IMR-90 (cell line): ENCODE data around the gene MPP1. TPM values are rescaled to one million over a fixed set of nuclear protein-coding genes. Genes with fewer than 3 reads are reported as not detected.

Source experiments
- ATAC-seq: fragments of 200-7000 bp; cut with Tn5 transposase; 2 replicates; pipeline ENCODE4 v1.9.1; 2020; ENCODE audit warnings: low read depth, mild to moderate bottlenecking, moderate library complexity
- BruUV-seq: library from RNA; stranded (reverse); fragments of 400-500 nt; replicated peaks from 2 replicates; lab custom pipeline; 2021; lab: Mats Ljungman, UMichigan
- CTCF ChIA-PET: fragments of 300-600 bp; formaldehyde crosslinking; extraction: SDS; loops from one replicate; lab custom pipeline; 2021; ENCODE audit warnings: antibody characterized with exemption; lab: Yijun Ruan, JAX
- POLR2A ChIA-PET: fragments of 300-600 bp; sonication (Branson Sonifier 250); formaldehyde crosslinking; loops from one replicate; lab custom pipeline; 2022; ENCODE audit warnings: antibody characterized with exemption; ENCODE audit not compliant: unreplicated experiment; lab: Charles Lee
- DNase-seq: peaks from one replicate; pipeline ENCODE4 v3.0.0; 2013
- H2AFZ ChIP-seq: replicated peaks from 2 replicates; pipeline ENCODE3; 2013; ENCODE audit warnings: low read length, mild to moderate bottlenecking; ENCODE audit not compliant: poor library complexity
- H2AK5ac ChIP-seq: 2 replicates; pipeline ENCODE4 v1.6.1; 2013; ENCODE audit warnings: low read depth, low read length, inconsistent platforms
- H2AK9ac ChIP-seq: replicated peaks from 2 replicates; pipeline ENCODE3; 2013; ENCODE audit warnings: mild to moderate bottlenecking, low read depth, low read length, moderate library complexity; ENCODE audit not compliant: poor library complexity
- H2BK120ac ChIP-seq: 2 replicates; pipeline ENCODE4 v1.6.1; 2013; ENCODE audit warnings: low read depth, low read length, inconsistent platforms
- H2BK15ac ChIP-seq: 3 replicates; pipeline ENCODE4 v1.6.1; 2013; ENCODE audit warnings: low read depth, low read length, inconsistent platforms
- H2BK20ac ChIP-seq: 2 replicates; pipeline ENCODE4 v1.6.1; 2013; ENCODE audit warnings: low read depth, mild to moderate bottlenecking, inconsistent platforms, low read length, moderate library complexity
- H2BK5ac ChIP-seq: 2 replicates; pipeline ENCODE4 v1.6.1; 2013; ENCODE audit warnings: mild to moderate bottlenecking, low read depth, low read length, inconsistent platforms; ENCODE audit not compliant: poor library complexity, severe bottlenecking
- H3K14ac ChIP-seq: replicated peaks from 2 replicates; pipeline ENCODE4 v1.6.1; 2013; ENCODE audit warnings: low read depth, low read length, inconsistent platforms
- H3K18ac ChIP-seq: 2 replicates; pipeline ENCODE4 v1.6.1; 2013; ENCODE audit warnings: low read depth, low read length, control low read depth
- H3K23ac ChIP-seq: 2 replicates; pipeline ENCODE4 v1.6.1; 2013; ENCODE audit warnings: low read depth, low read length, inconsistent platforms
- H3K27ac ChIP-seq: 2 replicates; pipeline ENCODE4 v1.5.1; 2013; ENCODE audit warnings: mild to moderate bottlenecking, control low read depth, low read length; ENCODE audit not compliant: insufficient read depth
- H3K27me3 ChIP-seq: 2 replicates; pipeline ENCODE4 v1.6.1; 2013; ENCODE audit warnings: low read length; ENCODE audit not compliant: control insufficient read depth, insufficient read depth
- H3K36me3 ChIP-seq: 2 replicates; pipeline ENCODE4 v1.6.1; 2013; ENCODE audit warnings: low read length, mixed read lengths; ENCODE audit not compliant: control insufficient read depth, insufficient read depth
- H3K4ac ChIP-seq: 2 replicates; pipeline ENCODE4 v1.6.1; 2013; ENCODE audit warnings: low read depth, low read length, inconsistent platforms
- H3K4me1 ChIP-seq: 2 replicates; pipeline ENCODE4 v1.6.1; 2013; ENCODE audit warnings: low read length, mixed read lengths; ENCODE audit not compliant: control insufficient read depth, insufficient read depth
- H3K4me2 ChIP-seq: 2 replicates; pipeline ENCODE4 v1.6.1; 2013; ENCODE audit warnings: low read depth, mild to moderate bottlenecking, control low read depth, low read length, moderate library complexity
- H3K4me3 ChIP-seq: 2 replicates; pipeline ENCODE4 v1.5.1; 2013; ENCODE audit warnings: low read depth, mild to moderate bottlenecking, control low read depth, low read length, moderate library complexity; ENCODE audit not compliant: insufficient read depth
- H3K56ac ChIP-seq: 2 replicates; pipeline ENCODE4 v1.6.1; 2013; ENCODE audit warnings: low read length, inconsistent platforms; ENCODE audit not compliant: insufficient read depth; ENCODE audit errors: extremely low read depth
- H3K79me1 ChIP-seq, 2 experiments: 2 replicates each; pipeline ENCODE4 v1.6.1; 2013; ENCODE audit warnings: low read length in 2 of 2, inconsistent platforms in 1 of 2, low read depth in 1 of 2
- H3K9ac ChIP-seq: 2 replicates; pipeline ENCODE4 v1.6.1; 2013; ENCODE audit warnings: low read depth, low read length, control low read depth
- H3K9me1 ChIP-seq: 2 replicates; pipeline ENCODE4 v1.6.1; 2013; ENCODE audit warnings: low read length, inconsistent platforms; ENCODE audit not compliant: insufficient read depth
- H3K9me3 ChIP-seq: 2 replicates; pipeline ENCODE4 v1.6.1; 2013; ENCODE audit warnings: low read length; ENCODE audit not compliant: control insufficient read depth, insufficient read depth
- H4K20me1 ChIP-seq: 2 replicates; pipeline ENCODE4 v1.6.1; 2013; ENCODE audit warnings: low read length, inconsistent platforms; ENCODE audit not compliant: insufficient read depth
- H4K5ac ChIP-seq: 2 replicates; pipeline ENCODE4 v1.6.1; 2013; ENCODE audit warnings: mild to moderate bottlenecking, low read depth, low read length, control low read depth
- H4K8ac ChIP-seq, 2 experiments: 2 replicates each; pipeline ENCODE4 v1.6.1; 2013; ENCODE audit warnings: low read depth in 2 of 2, low read length in 2 of 2, control low read depth in 1 of 2, inconsistent platforms in 1 of 2
- H4K91ac ChIP-seq: 2 replicates; pipeline ENCODE4 v1.6.1; 2013; ENCODE audit warnings: low read depth, low read length, inconsistent platforms; ENCODE audit not compliant: insufficient read depth
- BHLHE40 ChIP-seq: fragments of 150-350 bp; IDR thresholded peaks from 2 replicates; pipeline ENCODE4 v1.6.1; 2016; ENCODE audit warnings: mild to moderate bottlenecking, low read depth, low read length
- CEBPB ChIP-seq: IDR thresholded peaks from 2 replicates; pipeline ENCODE4 v1.6.1; 2012; ENCODE audit warnings: low read depth, low read length, improper control_type of control experiment
- CHD1 ChIP-seq: IDR thresholded peaks from 2 replicates; pipeline ENCODE4 v1.6.1; 2012; ENCODE audit warnings: low read depth, low read length, improper control_type of control experiment
- CTCF ChIP-seq: conservative IDR thresholded peaks from 2 replicates; pipeline ENCODE4 v1.5.1; 2012; ENCODE audit warnings: mild to moderate bottlenecking, low read depth, low read length, improper control_type of control experiment
- FOS ChIP-seq: fragments of 150-350 bp; IDR thresholded peaks from 2 replicates; pipeline ENCODE4 v1.6.1; 2016; ENCODE audit warnings: low read depth, low read length
- MAZ ChIP-seq: IDR thresholded peaks from 2 replicates; pipeline ENCODE4 v1.6.1; 2012; ENCODE audit warnings: low read depth, mild to moderate bottlenecking, low read length, improper control_type of control experiment, moderate library complexity, borderline replicate concordance
- MXI1 ChIP-seq: IDR thresholded peaks from 2 replicates; pipeline ENCODE4 v1.6.1; 2012; ENCODE audit warnings: low read depth, mild to moderate bottlenecking, low read length, moderate library complexity, borderline replicate concordance
- POLR2A ChIP-seq: IDR thresholded peaks from 2 replicates; pipeline ENCODE4 v1.6.1; 2012; ENCODE audit warnings: mild to moderate bottlenecking, low read depth, low read length
- RAD21 ChIP-seq: IDR thresholded peaks from 2 replicates; pipeline ENCODE4 v1.6.1; 2012; ENCODE audit warnings: low read length, improper control_type of control experiment
- RCOR1 ChIP-seq: IDR thresholded peaks from 2 replicates; pipeline ENCODE4 v1.6.1; 2012; ENCODE audit warnings: mild to moderate bottlenecking, low read length, improper control_type of control experiment; ENCODE audit not compliant: insufficient replicate concordance
- RFX5 ChIP-seq: IDR thresholded peaks from 2 replicates; pipeline ENCODE4 v1.8.0; 2012; ENCODE audit warnings: low read depth, mild to moderate bottlenecking, low read length, moderate library complexity
- SMC3 ChIP-seq: fragments of 150-350 bp; IDR thresholded peaks from 2 replicates; pipeline ENCODE4 v1.6.1; 2016; ENCODE audit warnings: low read depth, mild to moderate bottlenecking, antibody characterized with exemption, low read length, moderate library complexity
- USF2 ChIP-seq: fragments of 150-350 bp; IDR thresholded peaks from 2 replicates; pipeline ENCODE4 v1.6.1; 2017; ENCODE audit warnings: mild to moderate bottlenecking, antibody characterized with exemption, low read length, low read depth
- WGBS, 2 experiments: methylation state at CpG; one replicate each; pipeline versions ENCODE4 v1.1.5 to v1.1.7; 2013; ENCODE audit warnings: missing lambda C conversion rate in 2 of 2; ENCODE audit not compliant: insufficient read length in 1 of 2; ENCODE audit errors: extremely low coverage in 2 of 2; 5-methylcytosine and 5-hydroxymethylcytosine counted together
- dilution Hi-C: fragments of 300-500 bp; cut with HindIII; formaldehyde crosslinking; loops from one replicate; pipeline ENCODE4 v1.14.3; 2018; ENCODE audit warnings: low sequenced_read_pairs; ENCODE audit not compliant: unreplicated experiment
- in situ Hi-C: fragments of 300-500 bp; cut with MboI; formaldehyde crosslinking; loops from 3 replicates; pipeline ENCODE4 v1.14.3; 2019; ENCODE audit warnings: low sequenced_read_pairs, inconsistent platforms, mixed read lengths
- intact Hi-C: fragments of 100-400 bp; cut with micrococcal nuclease; formaldehyde crosslinking; loops from 2 replicates; pipeline ENCODE4 v1.10.0; 2022
- polyA plus RNA-seq, 3 experiments: library from polyadenylated mRNA; depleted of rRNA; stranded (reverse); fragments of >200 nt; gene quantifications; 2 replicates each; pipeline ENCODE4 v1.2.3, GENCODE V29; 2012; ENCODE audit warnings: low replicate concordance in 1 of 3
- total RNA-seq: library from RNA; depleted of rRNA; stranded (reverse); fragments of >200 nt; gene quantifications from 2 replicates; pipeline ENCODE4 v1.2.3, GENCODE V29; 2012

The MPP1 gene
- total and polyA plus RNA-seq, 2 of the 4 experiments (the other 2 are of a cell fraction) = 35.2 to 43.0 TPM

DNA sequence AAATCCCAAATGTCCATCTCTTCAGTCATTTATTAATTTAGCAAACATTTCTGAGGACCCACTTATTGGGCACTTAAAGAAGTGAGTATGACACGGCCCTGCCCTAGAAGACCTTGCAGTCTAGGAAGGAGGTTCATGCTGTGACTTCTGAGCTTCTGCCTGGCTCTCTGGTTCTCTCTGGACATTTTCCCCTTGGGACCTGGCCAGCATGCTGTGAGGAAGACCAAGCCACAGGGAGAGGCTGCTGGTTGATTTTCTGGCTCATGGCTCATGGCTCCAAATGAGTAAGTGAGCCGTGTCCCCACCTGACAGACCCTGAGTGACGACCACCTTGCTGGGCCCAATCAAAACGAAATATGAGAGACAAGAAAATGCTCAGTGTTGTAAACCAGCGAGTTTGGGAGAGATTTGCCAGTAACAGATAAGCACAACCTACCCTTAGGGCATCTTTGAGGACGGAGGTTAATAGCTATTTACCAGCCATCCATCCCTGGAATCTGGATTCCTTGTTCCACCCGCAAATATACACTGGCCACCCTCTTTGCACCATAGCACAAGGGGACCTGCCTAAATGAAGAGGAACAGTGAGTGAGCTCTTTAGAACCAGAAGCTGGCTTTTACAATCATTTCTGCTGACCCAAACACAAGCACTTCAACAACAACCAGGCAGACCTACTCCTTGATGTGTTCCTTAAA, 876 bp downstream of the MPP1 start:
- dilution Hi-C loops (no loop called here), intact Hi-C loops (no loop called here), in situ Hi-C loops (no loop called here)
- H2BK20ac ChIP-seq = no peak overlapping the region
- H3K4ac ChIP-seq = peak overlapping the region; percentile 25; the same call in 1 of the 2 replicates
- POLR2A ChIA-PET = interaction anchor here (0.6 kb wide), 1 partner anchor 41 kb away, joined by 6 read pairs; no protein-coding TSS in a partner anchor
- H2AK5ac ChIP-seq = no peak overlapping the region
- H3K4me3 ChIP-seq = peak overlapping the region; percentile 89
- no peak overlapping the region for H4K91ac ChIP-seq
- H2BK15ac ChIP-seq = no peak overlapping the region
- H3K18ac ChIP-seq = peak overlapping the region; percentile 50; the same call in 1 of the 2 replicates
- no peak overlapping the region for H3K14ac ChIP-seq
- H3K4me1 ChIP-seq = peaks cover 16% of the 10 kb centered on the region
- H2BK5ac ChIP-seq = peak overlapping the region; percentile 17
- H3K9ac ChIP-seq = peak overlapping the region; percentile 49
- CTCF ChIA-PET = interaction anchor here (0.7 kb wide), 1 partner anchor 18 kb away, joined by 4 read pairs; no protein-coding TSS in a partner anchor
- no peak for TF ChIP-seq MAZ
- no peak for TF ChIP-seq RAD21
- TF ChIP-seq SMC3 = no peak
- no peak for TF ChIP-seq BHLHE40
- no peak for TF ChIP-seq RFX5
- no peak for TF ChIP-seq FOS
- TF ChIP-seq USF2 = no peak
- TF ChIP-seq RCOR1 = no peak
- no peak for TF ChIP-seq CHD1
- TF ChIP-seq CTCF = no peak
- TF ChIP-seq CEBPB = no peak
- no peak for TF ChIP-seq POLR2A
- no peak for TF ChIP-seq MXI1
- peaks cover 23 to 24% of the 10 kb centered on the region in 2 experiments for H3K79me1 ChIP-seq
- peak overlapping the region; percentile 91 for H3K4me2 ChIP-seq
- no peaks in the 10 kb centered on the region for H3K36me3 ChIP-seq
- no peaks in the 10 kb centered on the region for H4K20me1 ChIP-seq
- no TSS peak for BruUV-seq
- peaks cover 6% of the 10 kb centered on the region for H3K9me1 ChIP-seq
- DNase-seq (no peak), ATAC-seq (no peak)
- 20% methylated on average over 2 of the region's 7 CpGs; no CpG with 5 or more reads in 1 of the 2 experiments for WGBS, 2 experiments
- no peaks in the 10 kb centered on the region for H3K27me3 ChIP-seq
- H2AK9ac ChIP-seq = no peak overlapping the region
- H3K56ac ChIP-seq = no peak overlapping the region
- H2BK120ac ChIP-seq = no peak overlapping the region
- no peak overlapping the region for H3K27ac ChIP-seq
- H4K8ac ChIP-seq = no peak overlapping the region; a peak in 1 of 4 replicates
- H2AFZ ChIP-seq = peak overlapping the region; percentile 84
- no peaks in the 10 kb centered on the region for H3K9me3 ChIP-seq
- H3K23ac ChIP-seq = peak overlapping the region; percentile 56; the same call in 1 of the 2 replicates
- peak overlapping the region; percentile 23; the same call in 1 of the 2 replicates for H4K5ac ChIP-seq
